Endothelial cell of umbilical vein (primary cell): ENCODE results near the gene B9D1. TPM values are rescaled to one million over a fixed set of nuclear protein-coding genes. Genes with fewer than 3 reads are reported as not detected.

Source experiments
- BruUV-seq: library from RNA; stranded (reverse); fragments of 400-500 nt; replicated peaks from 2 replicates; lab custom pipeline; 2021; lab: Mats Ljungman, UMichigan
- CTCF ChIA-PET: fragments of 300-600, 350-600 bp; sonication (Branson Sonifier 250); formaldehyde crosslinking; loops from one replicate; lab custom pipeline; 2021; ENCODE audit warnings: antibody characterized with exemption, inconsistent platforms; lab: Charles Lee
- POLR2A ChIA-PET: fragments of 300-600, 350-600 bp; sonication (Branson Sonifier 250); formaldehyde crosslinking; loops from one replicate; lab custom pipeline; 2021; ENCODE audit warnings: antibody characterized with exemption, inconsistent platforms; lab: Charles Lee
- DNase-seq: peaks from one replicate; pipeline ENCODE4 v3.0.0-alpha.2; 2011; ENCODE audit warnings: low read depth, low spot score
- FAIRE-seq: peaks from 2 replicates; lab custom pipeline; 2011; peaks lifted over from hg19 to GRCh38; lab: Jason Lieb, UNC
- H2AFZ ChIP-seq: 2 replicates; pipeline ENCODE4 v1.6.0; 2012; ENCODE audit warnings: low read depth, low read length, control low read depth, inconsistent platforms
- H3K27ac ChIP-seq: 2 replicates; pipeline ENCODE4 v1.5.1; 2011; ENCODE audit warnings: low read depth, mild to moderate bottlenecking, control low read depth, low read length, moderate library complexity; ENCODE audit not compliant: insufficient read depth
- H3K27me3 ChIP-seq, 2 experiments: 2 replicates each; pipeline versions ENCODE4 v1.6.0 to v1.6.1; 2011; ENCODE audit warnings: low read length in 2 of 2, mixed read lengths in 1 of 2; ENCODE audit not compliant: control insufficient read depth in 2 of 2, insufficient read depth in 2 of 2
- H3K36me3 ChIP-seq, 2 experiments: 2 replicates in 1 of 2; 3 replicates in 1 of 2; pipeline ENCODE4 v1.5.1; 2011; ENCODE audit warnings: low read length in 2 of 2, mild to moderate bottlenecking in 1 of 2, moderate library complexity in 1 of 2; ENCODE audit not compliant: control insufficient read depth in 2 of 2, insufficient read depth in 2 of 2; ENCODE audit errors: extremely low read depth in 1 of 2
- H3K4me1 ChIP-seq: 3 replicates; pipeline ENCODE4 v1.5.1; 2011; ENCODE audit warnings: mild to moderate bottlenecking, low read length; ENCODE audit not compliant: control insufficient read depth, insufficient read depth; ENCODE audit errors: extremely low read depth
- H3K4me2 ChIP-seq: 2 replicates; pipeline ENCODE4 v1.6.1; 2011; ENCODE audit warnings: low read length, control low read depth, mixed read lengths; ENCODE audit not compliant: insufficient read depth
- H3K4me3 ChIP-seq, 3 experiments: fragments of 200-600 bp in 1 of 3; sonication (generic), shearing (Covaris generic) in 1 of 3; replicated peaks in 1 of 3; 2 replicates each; pipeline ENCODE4 v1.5.1; 2011 to 2016; ENCODE audit warnings: control low read depth in 3 of 3, low read length in 3 of 3, mild to moderate bottlenecking in 2 of 3, inconsistent platforms in 1 of 3, low read depth in 1 of 3, moderate library complexity in 1 of 3; ENCODE audit not compliant: insufficient read depth in 1 of 3
- H3K79me2 ChIP-seq: 2 replicates; pipeline ENCODE4 v1.6.0; 2012; ENCODE audit warnings: low read length, inconsistent platforms; ENCODE audit not compliant: control insufficient read depth, insufficient read depth
- H3K9ac ChIP-seq: replicated peaks from 2 replicates; pipeline ENCODE3; 2011; ENCODE audit warnings: low read length, control low read depth; ENCODE audit not compliant: insufficient read depth; ENCODE audit errors: extremely low read depth
- H3K9me1 ChIP-seq: replicated peaks from 3 replicates; pipeline ENCODE4 v1.6.0; 2011; ENCODE audit warnings: mild to moderate bottlenecking, low read length; ENCODE audit not compliant: control insufficient read depth, insufficient read depth; ENCODE audit errors: extremely low read depth
- H3K9me3 ChIP-seq: replicated peaks from 2 replicates; pipeline ENCODE4 v1.5.1; 2012; ENCODE audit warnings: low read length, inconsistent platforms; ENCODE audit not compliant: control insufficient read depth, insufficient read depth
- H4K20me1 ChIP-seq: replicated peaks from 2 replicates; pipeline ENCODE3; 2011; ENCODE audit warnings: mild to moderate bottlenecking, low read length; ENCODE audit not compliant: control insufficient read depth, insufficient read depth; ENCODE audit errors: extremely low read depth
- EZH2 ChIP-seq: IDR thresholded peaks from 2 replicates; pipeline ENCODE4 v1.6.1; 2012; ENCODE audit warnings: borderline replicate concordance, low read depth, mild to moderate bottlenecking, moderate library complexity, low read length, inconsistent platforms; ENCODE audit not compliant: severe bottlenecking
- FOS ChIP-seq: IDR thresholded peaks from 2 replicates; pipeline ENCODE4 v1.6.1; 2011; ENCODE audit warnings: mild to moderate bottlenecking, low read length, moderate library complexity, borderline replicate concordance; ENCODE audit not compliant: insufficient read depth
- GATA2 ChIP-seq: IDR thresholded peaks from 2 replicates; pipeline ENCODE4 v1.7.0; 2011; ENCODE audit warnings: low read depth, mild to moderate bottlenecking, moderate library complexity, mixed read lengths, low read length; ENCODE audit not compliant: insufficient read length, insufficient read depth
- JUN ChIP-seq: IDR thresholded peaks from 2 replicates; pipeline ENCODE4 v1.6.1; 2011; ENCODE audit warnings: borderline replicate concordance, low read depth; ENCODE audit not compliant: insufficient read length, insufficient read depth
- MYC ChIP-seq: IDR thresholded peaks from one replicate; pipeline ENCODE4 v1.6.1; 2011; ENCODE audit warnings: mild to moderate bottlenecking, low read depth, low read length
- POLR2A ChIP-seq: IDR thresholded peaks from 2 replicates; pipeline ENCODE4 v1.6.1; 2012; ENCODE audit warnings: low read depth, mild to moderate bottlenecking, control low read depth, low read length
- POLR2AphosphoS5 ChIP-seq: IDR thresholded peaks from 2 replicates; pipeline ENCODE4 v1.6.1; 2012; ENCODE audit warnings: low read depth, mild to moderate bottlenecking, control low read depth, low read length, moderate library complexity; ENCODE audit not compliant: insufficient read depth
- dilution Hi-C: fragments of 300-500 bp; cut with MboI; formaldehyde crosslinking; loops from one replicate; pipeline ENCODE4 v1.15.0; 2019; ENCODE audit warnings: low sequenced_read_pairs; ENCODE audit not compliant: extremely low pct_ligation_motif_present
- intact Hi-C: fragments of 100-400 bp; cut with micrococcal nuclease; formaldehyde crosslinking; loops from one replicate; pipeline ENCODE4 v1.10.0; 2022
- polyA plus RNA-seq, 4 experiments: library from polyadenylated mRNA; depleted of rRNA in 3 of 4; stranded (reverse) in 3 of 4; unstranded in 1 of 4; fragments of >200 nt; gene quantifications; 2 replicates each; pipeline versions ENCODE4 v1.2.1 to v1.2.3, GENCODE V29; 2011 to 2012; ENCODE audit warnings: missing spikeins in 1 of 4
- total RNA-seq: library from RNA; stranded (reverse); gene quantifications from 2 replicates; pipeline ENCODE4 v1.2.3, GENCODE V29; 2021
- TF ChIP-seq, protein P1 (sequence below), 2 donors: IDR thresholded peaks; 1 replicate in 1 of 2; 2 replicates in 1 of 2; pipeline ENCODE4 v1.5.1; 2011; ENCODE audit warnings: low read length in 2 of 2, mild to moderate bottlenecking in 2 of 2, moderate library complexity in 2 of 2, control low read depth in 1 of 2, inconsistent platforms in 1 of 2, low read depth in 1 of 2; ENCODE audit not compliant: insufficient read depth in 1 of 2; ENCODE audit errors: extremely low read depth in 1 of 2
- TF ChIP-seq, protein P2 (sequence below): IDR thresholded peaks from 2 replicates; pipeline ENCODE4 v1.6.1; 2011; ENCODE audit not compliant: insufficient read depth, insufficient read length

Gene B9D1
- total and polyA plus RNA-seq, 2 donors (not counting 3 experiments of a cell fraction or from before 2014, with no cell fraction given), result 20.5 to 55.8 TPM

DNA sequence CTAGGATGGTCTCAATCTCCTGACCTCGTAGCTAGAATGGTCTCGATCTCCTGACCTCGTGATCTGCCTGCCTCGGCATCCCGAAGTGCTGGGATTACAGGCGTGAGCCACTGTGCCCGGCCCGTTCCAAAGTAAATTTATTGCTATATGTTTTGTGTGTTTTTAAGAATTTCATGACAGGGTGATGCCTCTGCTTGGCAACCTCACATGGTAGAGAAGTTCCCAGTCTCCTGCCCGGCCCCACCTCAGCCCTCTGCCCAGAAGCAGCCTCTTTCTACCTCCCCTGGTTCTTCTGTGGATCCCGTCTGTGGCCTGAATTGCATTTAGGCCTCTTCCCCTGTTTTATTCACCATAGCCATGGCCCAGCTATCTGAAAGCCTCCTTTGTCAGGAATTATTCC, 55.0 kb downstream of the B9D1 start:
- H3K36me3 ChIP-seq, result peaks cover 4 to 7% of the 10 kb centered on the region in 2 experiments
- H3K27ac ChIP-seq, result no peak overlapping the region
- no peaks in the 10 kb centered on the region for H3K27me3 ChIP-seq
- H2AFZ ChIP-seq, result no peak overlapping the region
- H3K9ac ChIP-seq, result no peak overlapping the region
- BruUV-seq, result no TSS peak
- FAIRE-seq (no peak), DNase-seq (no peak)
- POLR2A ChIA-PET, result no interaction called here
- dilution Hi-C loops (no loop called here), intact Hi-C loops (no loop called here)
- H3K4me3 ChIP-seq, result no peak overlapping the region
- CTCF ChIA-PET, result interaction anchor here (1.1 kb wide), 1 partner anchor 12 kb away, joined by 3 read pairs; no protein-coding TSS in a partner anchor
- H3K4me1 ChIP-seq, result peaks cover 41% of the 10 kb centered on the region
- H3K4me2 ChIP-seq, result no peak overlapping the region
- TF ChIP-seq FOS (no peak), MYC (no peak), POLR2AphosphoS5 (no peak), EZH2 (no peak), POLR2A (no peak), JUN (no peak), GATA2 (no peak)
- TF ChIP-seq, protein P1, sequence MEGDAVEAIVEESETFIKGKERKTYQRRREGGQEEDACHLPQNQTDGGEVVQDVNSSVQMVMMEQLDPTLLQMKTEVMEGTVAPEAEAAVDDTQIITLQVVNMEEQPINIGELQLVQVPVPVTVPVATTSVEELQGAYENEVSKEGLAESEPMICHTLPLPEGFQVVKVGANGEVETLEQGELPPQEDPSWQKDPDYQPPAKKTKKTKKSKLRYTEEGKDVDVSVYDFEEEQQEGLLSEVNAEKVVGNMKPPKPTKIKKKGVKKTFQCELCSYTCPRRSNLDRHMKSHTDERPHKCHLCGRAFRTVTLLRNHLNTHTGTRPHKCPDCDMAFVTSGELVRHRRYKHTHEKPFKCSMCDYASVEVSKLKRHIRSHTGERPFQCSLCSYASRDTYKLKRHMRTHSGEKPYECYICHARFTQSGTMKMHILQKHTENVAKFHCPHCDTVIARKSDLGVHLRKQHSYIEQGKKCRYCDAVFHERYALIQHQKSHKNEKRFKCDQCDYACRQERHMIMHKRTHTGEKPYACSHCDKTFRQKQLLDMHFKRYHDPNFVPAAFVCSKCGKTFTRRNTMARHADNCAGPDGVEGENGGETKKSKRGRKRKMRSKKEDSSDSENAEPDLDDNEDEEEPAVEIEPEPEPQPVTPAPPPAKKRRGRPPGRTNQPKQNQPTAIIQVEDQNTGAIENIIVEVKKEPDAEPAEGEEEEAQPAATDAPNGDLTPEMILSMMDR (IDR thresholded peaks at IDR 0.05; ENCODE audit: extremely low read depth in 1 of 2, insufficient read depth in 1 of 2, low read depth in 1 of 2, low read length in 2 of 2), result no peak
- TF ChIP-seq, protein P2, sequence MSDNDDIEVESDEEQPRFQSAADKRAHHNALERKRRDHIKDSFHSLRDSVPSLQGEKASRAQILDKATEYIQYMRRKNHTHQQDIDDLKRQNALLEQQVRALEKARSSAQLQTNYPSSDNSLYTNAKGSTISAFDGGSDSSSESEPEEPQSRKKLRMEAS, result no peak
- no peaks in the 10 kb centered on the region for H4K20me1 ChIP-seq
- H3K9me1 ChIP-seq, result no peaks in the 10 kb centered on the region
- no peaks in the 10 kb centered on the region for H3K9me3 ChIP-seq
- peaks cover 11% of the 10 kb centered on the region for H3K79me2 ChIP-seq
